Stomach smooth muscle (tissue), 2 donors: Measurements from ENCODE around the gene C16orf89.
"Not testable (repeated sequence)": the region's sequence is repeated elsewhere in the genome, so short reads cannot be mapped to it uniquely, and the experiment has no call there.

Experiments used
- H3K27ac ChIP-seq: one replicate; pipeline ENCODE4 v1.7.0; 2013; ENCODE audit warnings: mild to moderate bottlenecking, low read length, inconsistent platforms
- H3K27me3 ChIP-seq, 2 donors: one replicate each; pipeline ENCODE4 v1.7.0; 2013; ENCODE audit warnings: low read length in 2 of 2; ENCODE audit not compliant: insufficient read depth in 2 of 2, control insufficient read depth in 1 of 2
- H3K36me3 ChIP-seq, 2 donors: one replicate each; pipeline ENCODE4 v1.7.0; 2013; ENCODE audit warnings: low read length in 2 of 2; ENCODE audit not compliant: control insufficient read depth in 2 of 2, insufficient read depth in 2 of 2
- H3K4me1 ChIP-seq: one replicate; pipeline ENCODE4 v1.7.0; 2013; ENCODE audit warnings: low read length; ENCODE audit not compliant: control insufficient read depth, insufficient read depth
- H3K4me3 ChIP-seq, 2 donors: one replicate each; pipeline ENCODE4 v1.7.0; 2013; ENCODE audit warnings: low read length in 2 of 2
- H3K9ac ChIP-seq, 2 donors: one replicate each; pipeline ENCODE4 v1.7.0; 2013; ENCODE audit warnings: low read length in 2 of 2, mild to moderate bottlenecking in 1 of 2
- H3K9me3 ChIP-seq, 2 donors: one replicate each; pipeline ENCODE4 v1.7.0; 2013; ENCODE audit warnings: low read length in 2 of 2; ENCODE audit not compliant: control insufficient read depth in 2 of 2
- donor health status: healthy.
- donor health status: Pancreatic carcinoma.

C16orf89 gene

GRCh38 chr16:5065813-5066212 lies at the start of gene C16orf89:
Gene C16orf89, minus strand, starts transcription at chr16:5065956. Its CDS starts 48 bp downstream, at chr16:5065908.
- H3K27ac ChIP-seq: no peak within 1 kb of the TSS
- H3K9ac ChIP-seq: no peak within 1 kb of the TSS

GRCh38 chr16:5110933-5111332 lies 45.2 kb upstream of the C16orf89 start:
- not testable (repeated sequence) for H3K27ac ChIP-seq, H3K4me1 ChIP-seq, H3K9ac ChIP-seq, H3K9me3 ChIP-seq, H3K36me3 ChIP-seq, H3K4me3 ChIP-seq, H3K27me3 ChIP-seq

More at GRCh38 chr16:5065813-5066212, at the start of gene C16orf89:
- Histone ChIP-seq H3K9me3 (no peaks in the 10 kb centered on the region), H3K27me3 (no peaks in the 10 kb centered on the region), H3K36me3 (no peaks in the 10 kb centered on the region), H3K4me3 (peak within 1 kb of the TSS in 1 of 2 donors; percentile 52), H3K4me1 (peaks cover 1% of the 10 kb centered on the region)

GRCh38 chr16:5108505-5109158 lies 42.9 kb upstream of the C16orf89 start:
- H3K9me3 ChIP-seq: no peaks in the 10 kb centered on the region
- H3K27me3 ChIP-seq: no peaks in the 10 kb centered on the region
- no peak overlapping the region for H3K9ac ChIP-seq
- H3K4me1 ChIP-seq: no peaks in the 10 kb centered on the region
- H3K36me3 ChIP-seq: no peaks in the 10 kb centered on the region
- H3K27ac ChIP-seq: no peak overlapping the region
- H3K4me3 ChIP-seq: no peak overlapping the region

GRCh38 chr16:5105039-5105438 lies 39.3 kb upstream of the C16orf89 start:
- H3K9me3 ChIP-seq, H3K27ac ChIP-seq, H3K4me1 ChIP-seq, H3K4me3 ChIP-seq, H3K27me3 ChIP-seq, H3K36me3 ChIP-seq, H3K9ac ChIP-seq: not testable (repeated sequence)

GRCh38 chr16:5103296-5104032 lies 37.7 kb upstream of the C16orf89 start:
- not testable (repeated sequence) for H3K9ac ChIP-seq, H3K4me1 ChIP-seq, H3K27me3 ChIP-seq, H3K4me3 ChIP-seq, H3K36me3 ChIP-seq, H3K27ac ChIP-seq, H3K9me3 ChIP-seq

- not testable (repeated sequence) for H3K4me1 ChIP-seq, H3K36me3 ChIP-seq, H3K27me3 ChIP-seq, H3K27ac ChIP-seq, H3K9ac ChIP-seq, H3K4me3 ChIP-seq, H3K9me3 ChIP-seq
Measured at GRCh38 chr16:5099174-5099573, 33.4 kb upstream of the C16orf89 start.

- Histone ChIP-seq H3K9ac (peak overlapping the region; percentile 62 to 68), H3K4me3 (peak overlapping the region; percentile 57 to 74), H3K27ac (peak overlapping the region; percentile 76)
- H3K36me3 ChIP-seq, H3K9me3 ChIP-seq, H3K27me3 ChIP-seq, H3K4me1 ChIP-seq: not testable (repeated sequence)
Measured at GRCh38 chr16:5098221-5099159, 32.7 kb upstream of the C16orf89 start.

- H3K9me3 ChIP-seq, H3K4me1 ChIP-seq, H3K36me3 ChIP-seq, H3K27me3 ChIP-seq: not testable (repeated sequence)
- H3K9ac ChIP-seq: peak within 1 kb of the TSS; percentile 62 to 75
- peak within 1 kb of the TSS; percentile 76 for H3K27ac ChIP-seq
- H3K4me3 ChIP-seq: peak within 1 kb of the TSS; percentile 57 to 74
Measured at GRCh38 chr16:5097470-5098220, 31.9 kb upstream of the C16orf89 start, which contains the start of gene EEF2KMT. Gene EEF2KMT, minus strand, starts transcription at chr16:5097795. Its CDS starts 56 bp downstream, at chr16:5097739.

- not testable (repeated sequence) for H3K9me3 ChIP-seq, H3K27me3 ChIP-seq, H3K4me1 ChIP-seq, H3K36me3 ChIP-seq
- Histone ChIP-seq H3K9ac (peak overlapping the region; percentile 47 to 75), H3K27ac (peak overlapping the region; percentile 46), H3K4me3 (peak overlapping the region; percentile 55 to 73)
Measured at GRCh38 chr16:5097061-5097469, 31.3 kb upstream of the C16orf89 start.

- H3K9ac ChIP-seq: peak overlapping the region in 1 of 2 donors; percentile 75
- H3K4me1 ChIP-seq, H3K27me3 ChIP-seq, H3K9me3 ChIP-seq, H3K27ac ChIP-seq, H3K36me3 ChIP-seq: not testable (repeated sequence)
- H3K4me3 ChIP-seq: peak overlapping the region; percentile 55 to 73
Measured at GRCh38 chr16:5096437-5097060, 30.8 kb upstream of the C16orf89 start.
